OCI-M1 (cell line): Measurements from ENCODE around the gene GNG13.
A peak's percentile ranks its signal among the peaks of the same experiment; 100 is the strongest.
"Not testable (repeated sequence)": the region's sequence is repeated elsewhere in the genome, so short reads cannot be mapped to it uniquely, and the experiment has no call there.

ENCODE experiments used
- DNase-seq: peaks from one replicate; lab custom pipeline; 2025; lab: John Stamatoyannopoulos, UW

GNG13 gene

DNA sequence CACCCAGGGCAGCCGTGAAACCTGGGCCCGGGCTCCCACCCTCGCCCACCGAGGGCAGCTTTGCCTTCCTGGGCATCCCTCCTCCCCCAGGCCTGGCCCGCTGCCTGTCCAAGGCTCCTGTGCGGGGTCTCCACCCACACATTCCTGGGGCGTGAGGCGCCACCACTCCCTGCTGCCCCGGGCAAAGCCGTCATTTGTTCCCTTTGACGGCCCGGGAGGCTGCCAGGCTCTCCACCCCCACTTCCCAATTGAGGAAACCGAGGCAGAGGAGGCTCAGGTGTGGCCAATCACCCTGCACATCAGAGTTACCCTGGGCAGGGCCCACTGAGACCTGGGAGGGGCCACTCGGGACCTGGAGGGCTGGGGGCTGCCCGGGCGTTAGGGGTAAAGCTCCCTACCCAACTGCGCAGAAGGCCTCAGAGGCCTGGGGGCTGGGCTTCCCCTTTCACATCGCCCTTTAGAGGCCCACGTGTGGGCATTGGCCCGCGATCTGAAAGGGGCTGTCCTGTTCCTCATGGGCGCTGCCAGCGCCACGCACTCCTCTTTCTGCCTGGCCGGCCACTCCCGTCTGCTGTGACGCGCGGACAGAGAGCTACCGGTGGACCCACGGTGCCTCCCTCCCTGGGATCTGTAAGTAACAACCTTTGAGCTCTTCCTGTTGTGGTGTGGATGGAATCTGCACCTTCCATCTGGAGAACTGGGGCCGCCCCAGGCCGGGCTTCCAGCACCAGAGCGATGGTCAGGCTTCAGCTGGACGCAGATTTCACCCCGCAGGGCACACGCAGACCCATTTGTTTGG lies 39.8 kb downstream of the GNG13 start, which contains the start of gene MSLN:
Gene MSLN, plus strand, starts transcription at position 190 of the 799 bp plus-strand sequence. CDS start 1,947 bp downstream, outside the sequence.
- no peak for DNase-seq

DNA sequence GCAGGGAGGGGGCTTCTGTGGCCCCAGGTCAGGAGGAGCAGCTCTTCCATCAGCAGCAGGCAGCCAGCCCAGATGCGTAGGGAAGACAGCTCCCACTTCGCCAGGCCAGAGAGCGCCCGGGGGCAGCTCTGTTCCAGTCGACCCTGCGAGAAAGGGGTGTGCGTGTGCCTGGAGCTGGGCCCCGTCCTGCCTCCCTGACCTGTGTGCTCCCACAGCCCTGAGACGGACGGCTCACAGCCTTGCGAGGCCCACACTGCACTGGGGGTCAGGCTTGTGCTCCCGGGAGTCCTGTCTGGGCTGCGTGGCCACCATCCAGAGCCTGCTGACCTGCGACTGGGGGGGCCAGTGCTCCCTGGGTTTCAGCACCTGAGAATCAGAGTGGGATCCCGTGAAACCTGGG lies 40.5 kb downstream of the GNG13 start:
- DNase-seq: no peak

DNA sequence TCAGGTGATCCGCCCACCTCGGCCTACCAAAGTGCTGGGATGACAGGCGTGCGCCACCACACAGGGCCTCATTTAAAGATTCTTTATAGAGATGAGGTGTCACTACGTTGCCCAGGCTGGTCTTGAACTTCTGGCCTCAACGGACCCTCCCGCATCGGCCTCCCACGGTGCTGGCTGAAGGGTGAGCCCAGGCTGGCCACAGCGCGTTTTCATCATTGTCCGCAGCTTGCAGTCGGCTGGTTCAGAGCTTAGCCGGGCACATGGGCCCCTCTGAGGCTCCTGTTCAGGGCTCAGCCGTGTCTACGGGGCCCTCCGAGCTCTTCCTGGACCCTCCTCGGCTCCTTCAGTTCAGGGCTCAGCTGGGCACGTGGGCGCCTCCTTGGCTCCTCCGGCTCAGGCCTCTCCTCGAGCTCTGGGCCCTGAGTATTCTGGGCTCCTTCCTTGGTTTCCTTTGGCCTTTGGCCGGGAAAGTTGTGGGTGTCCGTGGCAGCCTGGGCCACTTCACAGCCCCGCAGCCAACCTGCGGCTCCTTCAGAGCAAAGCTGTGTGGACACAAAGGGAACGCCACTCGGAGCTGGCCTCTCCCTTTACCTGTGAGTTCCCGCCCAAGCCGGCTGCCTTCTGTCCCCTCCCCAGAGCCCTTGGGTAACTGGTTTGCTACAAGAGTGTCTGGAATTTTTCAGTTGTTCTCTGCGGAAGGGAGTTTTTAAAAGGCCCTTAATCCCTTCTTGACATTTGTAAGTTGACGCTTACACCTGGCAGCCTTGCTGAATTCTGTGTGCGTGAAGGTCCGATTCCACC lies 41.2 kb downstream of the GNG13 start:
- no peak for DNase-seq

DNA sequence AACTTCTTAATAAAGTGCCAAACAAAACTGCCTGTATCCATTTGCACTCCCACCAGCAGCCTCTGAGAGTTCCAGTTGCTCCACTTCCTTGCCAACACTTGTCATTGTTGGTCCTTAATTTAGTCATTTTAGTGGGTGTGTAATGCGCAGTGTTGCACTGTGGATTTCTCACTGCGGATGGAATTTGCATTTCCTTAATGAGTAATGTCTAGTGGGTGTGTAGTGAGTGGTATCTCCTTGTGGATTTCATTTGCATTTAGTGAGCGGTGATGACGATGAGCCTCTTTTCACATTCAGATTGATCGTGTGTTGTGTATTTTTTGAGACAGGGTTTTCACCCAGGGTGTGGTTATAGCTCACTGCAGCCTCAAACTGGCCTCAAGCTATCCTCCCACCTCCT lies 44.1 kb downstream of the GNG13 start:
- DNase-seq: no peak

DNA sequence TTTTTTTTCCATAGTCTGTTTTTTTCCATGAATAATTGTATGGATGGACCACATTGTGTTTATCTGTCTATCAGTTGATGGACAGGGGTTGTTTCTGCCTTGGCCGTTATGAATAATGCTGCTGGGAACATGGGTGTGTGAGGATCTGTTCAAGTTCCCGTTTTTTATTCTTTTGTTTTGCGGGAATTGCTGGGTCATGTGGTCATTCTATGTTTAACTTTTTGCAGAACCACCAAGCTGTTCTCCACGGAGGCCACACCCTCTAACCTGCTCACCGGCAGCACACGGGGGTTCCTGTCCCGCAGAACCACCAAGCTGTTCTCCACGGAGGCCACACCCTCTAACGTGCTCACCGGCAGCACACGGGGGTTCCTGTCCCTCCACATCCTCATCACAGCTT lies 45.9 kb downstream of the GNG13 start:
- peak; percentile 76 for DNase-seq

DNA sequence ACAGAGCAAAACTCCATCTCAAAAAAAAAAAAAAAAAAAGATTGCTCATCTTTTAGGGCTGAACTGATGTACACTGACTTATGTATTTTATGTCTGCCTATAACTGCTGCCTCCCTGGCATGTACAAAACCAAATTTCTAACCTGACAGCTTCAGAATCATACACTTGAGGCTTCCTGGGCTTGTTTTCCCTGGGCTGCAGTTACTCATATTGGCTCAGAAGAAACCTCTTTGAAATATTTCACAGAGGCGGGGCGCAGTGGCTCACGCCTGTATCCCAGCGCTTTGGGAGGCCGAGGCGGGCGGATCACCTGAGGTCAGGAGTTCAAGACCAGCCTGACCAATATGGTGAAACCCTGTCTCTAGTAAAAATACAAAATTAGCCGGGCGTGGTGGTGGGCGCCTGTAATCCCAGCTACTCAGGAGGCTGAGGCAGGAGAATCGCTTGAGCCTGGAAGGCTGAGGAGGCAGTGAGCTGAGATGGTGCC lies 46.4 kb downstream of the GNG13 start:
- not testable (repeated sequence) for DNase-seq

DNA sequence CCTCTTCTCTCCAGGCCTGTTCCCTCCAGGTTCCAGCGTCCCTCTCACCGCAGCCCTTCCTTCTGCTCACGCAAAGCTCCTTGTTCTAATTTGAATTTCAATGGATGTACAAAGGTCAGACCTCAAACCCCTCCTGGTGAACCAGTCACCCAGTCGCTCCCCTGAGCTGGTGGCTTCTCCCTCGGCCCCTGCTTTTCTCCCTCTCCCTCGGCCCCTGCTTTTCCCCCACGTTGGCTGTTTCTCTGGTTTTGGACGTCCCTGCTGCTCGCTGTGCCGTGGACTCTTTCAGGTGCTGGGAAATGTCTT lies 48.6 kb downstream of the GNG13 start:
- no peak for DNase-seq

DNA sequence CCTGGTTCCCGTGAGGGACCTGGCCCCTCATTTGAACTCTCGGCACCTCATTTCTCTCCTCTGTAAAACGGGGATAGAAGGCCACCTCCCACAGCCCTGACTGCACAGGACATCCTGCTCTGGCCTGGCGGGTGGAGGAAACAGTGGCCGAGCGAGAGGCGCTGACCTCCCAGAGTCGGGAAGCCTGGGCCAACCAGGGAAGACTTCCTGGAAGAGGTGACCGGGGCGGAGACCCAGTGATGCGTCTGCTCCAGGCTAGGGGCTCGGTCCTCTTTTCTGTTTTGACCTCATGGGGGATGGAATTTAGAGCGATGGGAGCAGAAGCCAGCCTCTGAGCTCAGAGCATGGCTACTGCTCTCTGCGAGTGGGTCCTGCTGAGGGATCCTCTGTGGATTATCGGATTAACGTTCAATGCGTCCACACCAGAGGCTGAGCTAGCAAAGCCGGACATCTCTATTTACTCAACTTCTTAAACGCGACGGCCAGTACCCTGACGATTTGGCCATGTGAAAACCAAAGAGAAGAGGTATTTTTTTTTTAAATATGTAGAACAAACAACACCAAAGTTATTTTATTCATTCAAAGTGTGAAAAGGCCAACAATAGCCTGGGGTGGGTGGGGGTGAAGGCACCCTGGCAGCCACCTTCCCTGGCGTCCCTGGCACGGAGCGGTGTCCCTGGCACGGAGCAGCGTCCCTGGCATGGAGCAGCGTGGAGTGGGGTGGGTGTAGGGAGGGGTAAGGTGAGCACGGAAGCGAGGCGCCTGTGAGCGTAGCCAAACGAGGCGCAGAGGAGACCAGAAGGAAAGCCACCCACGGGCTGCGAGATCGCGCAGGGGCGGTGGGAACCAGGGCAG lies 49.2 kb downstream of the GNG13 start:
- no peak for DNase-seq

DNA sequence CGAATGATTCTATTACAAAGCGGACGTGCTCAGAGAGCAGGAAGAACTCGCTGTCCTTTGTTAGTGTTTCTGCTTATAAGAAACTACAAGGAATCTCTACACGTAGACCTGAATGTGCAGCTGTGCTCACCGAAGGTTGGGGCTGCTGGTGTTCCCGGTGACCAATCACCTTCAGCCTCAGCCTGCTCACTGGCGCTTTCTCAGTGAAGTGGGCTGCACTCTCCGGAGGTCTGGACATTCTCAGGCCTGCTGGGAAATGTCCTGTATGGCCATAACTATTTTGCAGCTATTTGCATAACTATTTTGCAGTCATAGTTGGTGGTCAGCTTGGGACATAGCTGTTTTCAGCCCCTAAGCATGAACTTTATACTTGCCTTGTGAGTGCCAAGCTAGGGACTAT lies 50.0 kb downstream of the GNG13 start:
- no peak for DNase-seq

DNA sequence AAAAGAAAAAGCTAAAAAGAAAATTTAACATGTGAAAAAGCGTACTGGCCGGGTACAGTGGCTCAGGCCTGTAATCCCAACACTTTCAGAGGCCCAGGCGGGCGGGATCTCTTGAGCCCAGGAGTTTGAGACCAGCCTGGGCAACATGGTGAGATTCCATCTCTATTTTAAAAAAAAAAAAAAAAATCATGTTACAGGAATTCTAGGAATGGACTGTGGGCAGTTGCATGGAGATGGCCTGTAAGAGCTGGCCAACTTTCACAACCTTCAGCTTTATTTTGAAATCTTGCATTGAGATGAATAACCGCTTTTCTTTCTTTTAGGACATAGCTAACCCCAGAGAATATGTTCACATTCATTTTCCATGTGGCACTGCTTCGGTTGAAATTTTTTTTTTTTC lies 51.5 kb downstream of the GNG13 start:
- DNase-seq: no peak
